IPS-NIHi7 (cell line): ENCODE data around the gene CDCA8.
"Not testable (repeated sequence)": the region's sequence is repeated elsewhere in the genome, so short reads cannot be mapped to it uniquely, and the experiment has no call there.

Experiments used
- DNase-seq: peaks from one replicate; pipeline ENCODE4 v3.0.0; 2012; ENCODE audit warnings: mixed read lengths; ENCODE audit errors: extremely low spot score

CDCA8 gene

DNA sequence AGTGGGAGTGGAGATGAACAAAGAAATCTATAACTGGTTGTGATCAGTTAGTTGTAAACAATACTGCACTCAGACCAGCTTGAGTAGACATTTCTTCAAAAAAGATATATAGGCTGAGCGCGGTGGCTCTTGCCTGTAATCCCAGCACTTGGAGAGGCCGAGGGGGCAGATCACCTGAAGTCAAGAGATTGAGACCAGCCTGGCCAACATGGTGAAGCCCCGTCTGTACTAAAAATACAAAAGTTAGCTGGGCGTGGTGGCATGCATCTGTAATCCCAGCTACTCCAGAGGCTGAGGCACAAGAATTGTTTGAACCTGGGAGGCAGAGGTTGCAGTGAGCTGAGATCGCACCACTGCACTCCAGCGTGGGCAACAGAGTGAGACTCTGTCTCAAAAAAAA lies 45.7 kb downstream of the CDCA8 start:
- not testable (repeated sequence) for DNase-seq

- not testable (repeated sequence) for DNase-seq
Measured at GRCh38 chr1:37738619-37739018, 46.3 kb downstream of the CDCA8 start.

- no peak for DNase-seq
Measured at GRCh38 chr1:37739222-37739621, 46.9 kb downstream of the CDCA8 start.

- DNase-seq: no peak
Measured at GRCh38 chr1:37741130-37741529, 48.8 kb downstream of the CDCA8 start.

DNA sequence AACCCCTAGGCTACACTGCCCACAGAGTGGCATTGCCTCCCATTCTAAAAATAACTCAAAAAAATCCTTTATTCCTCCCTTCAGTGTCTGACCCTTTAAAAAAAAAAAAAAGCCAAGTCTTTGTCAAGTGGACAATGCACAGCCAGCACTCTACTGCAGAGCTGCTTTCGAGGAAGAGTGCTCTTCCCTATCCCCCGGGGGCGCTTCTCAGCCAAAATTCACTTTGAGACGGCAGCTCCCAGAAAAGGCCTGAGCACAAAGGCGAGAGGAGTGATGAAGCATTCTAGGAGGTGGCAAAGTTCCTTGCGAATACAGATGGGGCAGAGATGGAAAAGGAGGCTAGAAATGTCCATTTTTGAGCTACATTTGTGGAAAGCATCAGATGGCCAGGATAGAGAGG lies 49.3 kb downstream of the CDCA8 start:
- DNase-seq: no peak

- no peak for DNase-seq
Measured at GRCh38 chr1:37746806-37747205, 54.5 kb downstream of the CDCA8 start.

DNA sequence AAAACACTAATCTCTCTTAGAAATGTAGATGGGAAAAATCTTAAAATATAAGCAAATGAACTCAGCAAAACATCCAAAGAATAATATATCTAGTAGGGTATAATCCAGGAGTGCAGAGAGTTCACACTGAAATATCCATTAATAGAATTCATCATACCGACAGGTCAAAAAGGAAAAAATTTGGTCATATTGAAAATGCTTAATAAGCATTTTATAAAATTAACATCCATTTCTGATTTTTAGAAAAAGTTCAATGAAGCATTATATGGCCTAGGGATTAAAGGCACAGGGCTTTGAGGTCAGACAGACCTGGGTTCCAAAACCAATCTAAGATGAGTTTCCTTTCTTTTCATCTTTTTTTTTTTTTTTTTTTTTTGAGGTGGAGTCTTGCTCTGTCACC lies 56.2 kb downstream of the CDCA8 start:
- DNase-seq: no peak

GRCh38 chr1:37752213-37752582 lies 59.9 kb downstream of the CDCA8 start:
- DNase-seq: no peak

- DNase-seq: peak; percentile 76
Measured at GRCh38 chr1:37752583-37753471, 60.5 kb downstream of the CDCA8 start.

- DNase-seq: no peak
Measured at GRCh38 chr1:37753473-37754321, 61.4 kb downstream of the CDCA8 start.

- no peak for DNase-seq
Measured at GRCh38 chr1:37755290-37755689, 63.0 kb downstream of the CDCA8 start.

GRCh38 chr1:37755951-37756560 lies 63.7 kb downstream of the CDCA8 start:
- no peak for DNase-seq
